K562 (cell line): ENCODE measurements around the gene DPP10. TPM values are rescaled to one million over a fixed set of nuclear protein-coding genes. Genes with fewer than 3 reads are reported as not detected.

Experiments used
- ATAC-seq: fragments of 200-7000 bp; cut with Tn5 transposase; 3 replicates; pipeline ENCODE4 v1.9.1; 2020; ENCODE audit warnings: moderate library complexity
- BruUV-seq: library from RNA; stranded (reverse); fragments of 400-500 nt; replicated peaks from 2 replicates; lab custom pipeline; 2021; lab: Mats Ljungman, UMichigan
- CTCF ChIA-PET: fragments of 300-600 bp; formaldehyde crosslinking; extraction: SDS; loops from one replicate; lab custom pipeline; 2021; ENCODE audit warnings: low intra/inter-chr PET ratio; lab: Yijun Ruan, JAX
- POLR2A ChIA-PET: fragments of 300-600, 350-650 bp; sonication (Branson Sonifier 250); formaldehyde crosslinking; extraction: SDS; loops from one replicate; lab custom pipeline; 2021; ENCODE audit warnings: antibody characterized with exemption, inconsistent platforms; lab: Yijun Ruan, JAX
- DNase-seq, 4 experiments: peaks; one replicate each; pipeline versions ENCODE4 v3.0.0 to v3.0.0-alpha.2; 2011 to 2018; ENCODE audit warnings: low spot score in 3 of 4, mixed read lengths in 3 of 4; ENCODE audit errors: extremely low read depth in 1 of 4
- FAIRE-seq: peaks from 2 replicates; lab custom pipeline; 2011; peaks lifted over from hg19 to GRCh38; lab: Jason Lieb, UNC
- H2AFZ ChIP-seq: 2 replicates; pipeline ENCODE4 v1.6.0; 2011; ENCODE audit warnings: low read depth, low read length, control low read depth, inconsistent platforms
- H3K27ac ChIP-seq: fragments of 200-600 bp; 3 replicates; pipeline ENCODE4 v1.8.0; 2011; ENCODE audit warnings: low read depth, mild to moderate bottlenecking, control low read depth, inconsistent platforms, low read length, moderate library complexity, mixed read lengths; ENCODE audit errors: extremely low read depth
- H3K27me3 ChIP-seq, 2 experiments: fragments of 300-600 bp in 1 of 2; 2 replicates in 1 of 2; 3 replicates in 1 of 2; pipeline versions ENCODE4 v1.6.0 to v1.8.0; 2011; ENCODE audit warnings: inconsistent platforms in 2 of 2, low read length in 2 of 2, mild to moderate bottlenecking in 1 of 2, mixed read lengths in 1 of 2, moderate library complexity in 1 of 2; ENCODE audit not compliant: control insufficient read depth in 2 of 2, insufficient read depth in 2 of 2
- H3K36me3 ChIP-seq: fragments of 300-600 bp; 3 replicates; pipeline ENCODE4 v1.8.0; 2011; ENCODE audit warnings: mild to moderate bottlenecking, low read length, inconsistent platforms; ENCODE audit not compliant: control insufficient read depth, insufficient read depth
- H3K4me1 ChIP-seq, 2 experiments: fragments of 200-600 bp in 1 of 2; replicated peaks in 1 of 2; 2 replicates in 1 of 2; 3 replicates in 1 of 2; pipeline versions ENCODE4 v1.5.1 to v1.8.0; 2011; ENCODE audit warnings: inconsistent platforms in 2 of 2, low read length in 2 of 2, mild to moderate bottlenecking in 1 of 2, mixed read lengths in 1 of 2, moderate library complexity in 1 of 2; ENCODE audit not compliant: control insufficient read depth in 2 of 2, insufficient read depth in 2 of 2
- H3K4me2 ChIP-seq: 2 replicates; pipeline ENCODE4 v1.6.1; 2011; ENCODE audit warnings: low read length, control low read depth, inconsistent platforms, mixed read lengths; ENCODE audit not compliant: insufficient read depth
- H3K4me3 ChIP-seq: fragments of 200-600 bp; sonication (generic), shearing (Covaris generic); 2 replicates; pipeline ENCODE4 v1.5.1; 2016; ENCODE audit warnings: control low read depth, inconsistent platforms
- H3K79me2 ChIP-seq: fragments of 200-600 bp; 3 replicates; pipeline ENCODE4 v1.8.0; 2011; ENCODE audit warnings: low read length, inconsistent platforms; ENCODE audit not compliant: control insufficient read depth, insufficient read depth
- H3K9ac ChIP-seq, 2 experiments: 2 replicates each; pipeline versions ENCODE4 v1.6.0 to v1.6.1; 2011; ENCODE audit warnings: low read depth in 2 of 2, low read length in 2 of 2, control low read depth in 1 of 2, inconsistent platforms in 1 of 2, mild to moderate bottlenecking in 1 of 2, mixed read lengths in 1 of 2; ENCODE audit not compliant: insufficient read depth in 1 of 2
- H3K9me1 ChIP-seq: one replicate; pipeline ENCODE4 v1.6.0; 2011; ENCODE audit warnings: inconsistent platforms, mild to moderate bottlenecking, low read length, moderate library complexity; ENCODE audit not compliant: control insufficient read depth, insufficient read depth
- H3K9me3 ChIP-seq: replicated peaks from 2 replicates; pipeline ENCODE4 v1.5.1; 2011; ENCODE audit warnings: low read depth, low read length, inconsistent platforms; ENCODE audit not compliant: control insufficient read depth, insufficient read depth
- H4K20me1 ChIP-seq: replicated peaks from 2 replicates; pipeline ENCODE4 v1.6.1; 2011; ENCODE audit warnings: low read length, inconsistent platforms, mixed read lengths; ENCODE audit not compliant: control insufficient read depth, insufficient read depth
- ATF4 ChIP-seq: fragments of 450-650 bp; formaldehyde crosslinking; IDR thresholded peaks from 2 replicates; pipeline ENCODE4 v1.4.0; 2022; ENCODE audit warnings: mild to moderate bottlenecking, moderate library complexity
- CGGBP1 ChIP-seq: fragments of 250-450 bp; sonication (Bioruptor Pico); IDR thresholded peaks from 2 replicates; pipeline ENCODE4 v1.9.0; 2021; ENCODE audit warnings: mild to moderate bottlenecking
- ETV6 ChIP-seq, 3 experiments: fragments of 150-350 bp in 1 of 3; sonication (generic) in 1 of 3; formaldehyde crosslinking in 1 of 3; IDR thresholded peaks; 2 replicates each; pipeline versions ENCODE4 v1.6.1 to v1.8.0; 2014 to 2022; ENCODE audit warnings: borderline replicate concordance in 2 of 3, low read depth in 2 of 3, antibody characterized with exemption in 1 of 3, low read length in 1 of 3, mild to moderate bottlenecking in 1 of 3, missing genetic modification reagents in 1 of 3
- GATAD2B ChIP-seq: fragments of 450-650 bp; IDR thresholded peaks from 2 replicates; pipeline ENCODE4 v1.6.1; 2017; ENCODE audit warnings: mild to moderate bottlenecking, borderline replicate concordance
- HNRNPK ChIP-seq: fragments of 200-400 bp; formaldehyde crosslinking; IDR thresholded peaks from one replicate; pipeline ENCODE4 v1.6.1; 2018; ENCODE audit warnings: mild to moderate bottlenecking, low read depth, low read length; ENCODE audit not compliant: poor library complexity, severe bottlenecking
- NCOA1 ChIP-seq: fragments of 450-650 bp; IDR thresholded peaks from 2 replicates; pipeline ENCODE4 v1.6.1; 2016; ENCODE audit warnings: low read depth
- NR4A1 ChIP-seq, 2 experiments: fragments of 250-450 bp in 1 of 2; fragments of 450-650 bp in 1 of 2; sonication (Bioruptor Pico) in 1 of 2; IDR thresholded peaks; 2 replicates each; pipeline versions ENCODE4 v1.4.0 to v1.6.1; 2016 to 2020; ENCODE audit warnings: mild to moderate bottlenecking in 2 of 2, missing compliant biosample characterization in 1 of 2, missing genetic modification characterization in 1 of 2, moderate library complexity in 1 of 2
- POLR2AphosphoS2 ChIP-seq: IDR thresholded peaks from 2 replicates; pipeline ENCODE4 v1.6.1; 2012; ENCODE audit warnings: low read length, improper control_type of control experiment
- RERE ChIP-seq: sonication (generic); formaldehyde crosslinking; IDR thresholded peaks from 2 replicates; pipeline ENCODE4 v1.8.0; 2023; ENCODE audit warnings: missing genetic modification reagents, mild to moderate bottlenecking, borderline replicate concordance
- SP2 ChIP-seq: IDR thresholded peaks from 2 replicates; pipeline ENCODE4 v1.6.1; 2011; ENCODE audit warnings: mild to moderate bottlenecking, low read depth, low read length, moderate library complexity; ENCODE audit not compliant: poor library complexity, severe bottlenecking; ENCODE audit errors: extremely low read depth
- SRSF1 ChIP-seq: fragments of 200-400 bp; formaldehyde crosslinking; IDR thresholded peaks from 2 replicates; pipeline ENCODE4 v1.6.1; 2017; ENCODE audit warnings: mild to moderate bottlenecking, low read depth, low read length, moderate library complexity
- XRCC4 ChIP-seq: IDR thresholded peaks from one replicate; pipeline ENCODE4 v1.6.1; 2011; ENCODE audit not compliant: insufficient read depth, insufficient read length; ENCODE audit errors: extremely low read depth
- XRCC5 ChIP-seq: fragments of 200-400 bp; formaldehyde crosslinking; IDR thresholded peaks from 2 replicates; pipeline ENCODE4 v1.6.1; 2017; ENCODE audit warnings: low read depth, mild to moderate bottlenecking, low read length
- ZFX ChIP-seq: sonication (generic); formaldehyde crosslinking; IDR thresholded peaks from 2 replicates; pipeline ENCODE4 v1.8.0; 2022; ENCODE audit warnings: mild to moderate bottlenecking, missing genetic modification reagents, moderate library complexity
- WGBS: fragments of 100-300 bp; shearing (Covaris generic); methylation state at CpG from one replicate; pipeline ENCODE4 v1.1.6; 2016; ENCODE audit warnings: low coverage, mixed read lengths; ENCODE audit not compliant: insufficient coverage; ENCODE audit errors: missing lambda C conversion rate; 5-methylcytosine and 5-hydroxymethylcytosine counted together
- in situ Hi-C: fragments of 300-500 bp; cut with MboI; formaldehyde crosslinking; loops from 4 replicates; pipeline ENCODE4 v1.15.0; 2018; ENCODE audit warnings: inconsistent platforms, mixed read lengths
- intact Hi-C: fragments of 100-400 bp; cut with micrococcal nuclease; formaldehyde crosslinking; loops from 2 replicates; pipeline ENCODE4 v1.14.2; 2022
- polyA plus RNA-seq, 8 experiments: library from polyadenylated mRNA; depleted of rRNA in 4 of 8; stranded (reverse) in 5 of 8; unstranded in 3 of 8; fragments of >200 nt; fragmentation: Nextera tagmentation in 2 of 8; fragmentation: Illumina TruSeq in 1 of 8; extraction: Ambion mirVana in 2 of 8; extraction: Trizol in 1 of 8; gene quantifications; 2 replicates each; pipeline versions ENCODE4 v1.2.1 to v1.2.3, GENCODE V29; 2011 to 2014; ENCODE audit warnings: inconsistent platforms in 1 of 8, missing spikeins in 1 of 8
- total RNA-seq, 7 experiments: library from RNA; depleted of rRNA in 6 of 7; stranded (reverse); fragments of >200 nt in 6 of 7; fragmentation: Illumina TruSeq in 2 of 7; extraction: Trizol in 2 of 7; gene quantifications; 2 replicates each; pipeline versions ENCODE4 v1.2.1 to v1.2.3, GENCODE V29; 2011 to 2021; ENCODE audit warnings: low replicate concordance in 1 of 7

DPP10 gene
- total and polyA plus RNA-seq, 9 of the 15 experiments (the other 6 are each of a cell fraction or from before 2014, with no cell fraction given): not detected

- in situ Hi-C loops: no loop called here
- FAIRE-seq: no peak
- whole genome bisulfite sequencing: 2% methylated on average over 2 of the region's 2 CpGs
- TF ChIP-seq XRCC4 (no peak), POLR2AphosphoS2 (no peak), ATF4 (CRISPR knock-in tag) (no peak), NR4A1 (CRISPR knock-in tag; IDR thresholded peaks at IDR 0.05) (no peak), NR4A1 (tag; IDR thresholded peaks at IDR 0.05) (no peak), HNRNPK (no peak), ETV6 (IDR thresholded peaks at IDR 0.05; ENCODE audit: borderline replicate concordance in 1 of 2, low read depth in 2 of 2, low read length in 1 of 2) (no peak), ETV6 (CRISPR knock-in tag; IDR thresholded peaks at IDR 0.05; ENCODE audit: borderline replicate concordance) (no peak), XRCC5 (no peak), ZFX (CRISPR knock-in tag) (no peak), NCOA1 (no peak), SRSF1 (no peak), SP2 (no peak), GATAD2B (no peak), RERE (no peak), CGGBP1 (CRISPR knock-in tag) (no peak)
Measured at GRCh38 chr2:115569547-115569946, 1127.1 kb downstream of the DPP10 start.

More at GRCh38 chr2:115569547-115569946, 1127.1 kb downstream of the DPP10 start:
- Histone ChIP-seq H3K9ac (no peak overlapping the region), H2AFZ (no peak overlapping the region), H4K20me1 (no peaks in the 10 kb centered on the region), H3K4me3 (no peak overlapping the region), H3K27ac (no peak overlapping the region), H3K27me3 (no peaks in the 10 kb centered on the region), H3K9me1 (no peaks in the 10 kb centered on the region), H3K36me3 (no peaks in the 10 kb centered on the region), H3K79me2 (no peaks in the 10 kb centered on the region), H3K4me2 (no peak overlapping the region), H3K9me3 (peaks cover 1% of the 10 kb centered on the region; the same call in 1 of the 2 replicates), H3K4me1 (no peaks in the 10 kb centered on the region)
- ATAC-seq (no peak), DNase-seq (no peak)
- POLR2A ChIA-PET: no interaction called here
- intact Hi-C loops: no loop called here
- no TSS peak for BruUV-seq
- CTCF ChIA-PET: no interaction called here
